Measurements from ENCODE around the gene NR5A2.

DNA sequence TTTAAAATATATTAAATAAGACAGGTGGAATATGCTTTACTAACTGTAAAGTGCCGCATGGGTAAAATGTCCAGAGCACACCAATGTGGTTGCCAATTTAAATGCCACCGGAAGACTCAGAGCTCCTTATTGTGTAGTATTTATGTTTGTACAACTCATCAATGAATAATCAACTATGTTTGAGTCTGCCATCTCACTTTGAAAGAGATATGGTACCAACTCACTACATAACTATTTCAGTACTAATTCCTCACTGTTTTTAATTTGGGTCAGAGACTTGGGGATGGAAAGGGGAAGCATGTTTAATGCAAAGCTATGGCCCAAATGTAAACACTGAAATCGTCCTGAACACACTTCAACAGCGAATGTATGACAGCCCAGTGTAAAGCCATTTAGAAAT, 144.8 kb downstream of the NR5A2 start:
- TF ChIP-seq, protein P1, sequence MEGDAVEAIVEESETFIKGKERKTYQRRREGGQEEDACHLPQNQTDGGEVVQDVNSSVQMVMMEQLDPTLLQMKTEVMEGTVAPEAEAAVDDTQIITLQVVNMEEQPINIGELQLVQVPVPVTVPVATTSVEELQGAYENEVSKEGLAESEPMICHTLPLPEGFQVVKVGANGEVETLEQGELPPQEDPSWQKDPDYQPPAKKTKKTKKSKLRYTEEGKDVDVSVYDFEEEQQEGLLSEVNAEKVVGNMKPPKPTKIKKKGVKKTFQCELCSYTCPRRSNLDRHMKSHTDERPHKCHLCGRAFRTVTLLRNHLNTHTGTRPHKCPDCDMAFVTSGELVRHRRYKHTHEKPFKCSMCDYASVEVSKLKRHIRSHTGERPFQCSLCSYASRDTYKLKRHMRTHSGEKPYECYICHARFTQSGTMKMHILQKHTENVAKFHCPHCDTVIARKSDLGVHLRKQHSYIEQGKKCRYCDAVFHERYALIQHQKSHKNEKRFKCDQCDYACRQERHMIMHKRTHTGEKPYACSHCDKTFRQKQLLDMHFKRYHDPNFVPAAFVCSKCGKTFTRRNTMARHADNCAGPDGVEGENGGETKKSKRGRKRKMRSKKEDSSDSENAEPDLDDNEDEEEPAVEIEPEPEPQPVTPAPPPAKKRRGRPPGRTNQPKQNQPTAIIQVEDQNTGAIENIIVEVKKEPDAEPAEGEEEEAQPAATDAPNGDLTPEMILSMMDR (conservative IDR thresholded peaks at IDR 0.05; ENCODE audit: low read length): no peak
- TF ChIP-seq EZH2phosphoT487 (IDR thresholded peaks at IDR 0.05; ENCODE audit: borderline replicate concordance): no peak
